Esophagus squamous epithelium (tissue), 5 donors: Measurements from ENCODE around the gene STN1. TPM values are rescaled to one million over a fixed set of nuclear protein-coding genes. Genes with fewer than 3 reads are reported as not detected.

ENCODE experiments used
- DNase-seq: peaks from one replicate; lab custom pipeline; 2025; lab: John Stamatoyannopoulos, UW
- H3K27ac ChIP-seq, 4 donors: fragments of 200-600 bp; sonication (generic); one replicate each; pipeline ENCODE4 v1.5.1; 2016 to 2019; ENCODE audit warnings: mild to moderate bottlenecking in 1 of 4
- H3K27me3 ChIP-seq, 4 donors: fragments of 200-600 bp; sonication (generic); 1 replicate in 3 of 4; 2 replicates in 1 of 4; pipeline versions ENCODE4 v1.5.1 to v1.6.0; 2017 to 2021; ENCODE audit warnings: antibody characterized with exemption in 1 of 4
- H3K36me3 ChIP-seq, 3 donors: fragments of 200-600 bp; sonication (generic); one replicate each; pipeline ENCODE4 v1.5.1; 2016 to 2019
- H3K4me1 ChIP-seq, 3 donors: fragments of 200-600 bp; sonication (generic); one replicate each; pipeline ENCODE4 v1.5.1; 2017 to 2019
- H3K4me3 ChIP-seq, 4 donors: fragments of 200-600 bp; sonication (generic); 1 replicate in 3 of 4; 2 replicates in 1 of 4; pipeline ENCODE4 v1.5.1; 2016 to 2019; ENCODE audit warnings: mild to moderate bottlenecking in 2 of 4, moderate library complexity in 1 of 4
- H3K9me3 ChIP-seq, 3 donors: fragments of 200-600 bp; sonication (generic); one replicate each; pipeline ENCODE4 v1.5.1; 2016 to 2019
- CTCF ChIP-seq, 6 experiments: fragments of 450-650 bp in 4 of 6; fragments of 200-600 bp in 2 of 6; sonication (generic) in 2 of 6; IDR thresholded peaks; one replicate each; pipeline ENCODE4 v1.5.1; 2016 to 2019; ENCODE audit warnings: antibody characterized with exemption in 6 of 6, mild to moderate bottlenecking in 4 of 6, moderate library complexity in 4 of 6
- POLR2A ChIP-seq, 4 donors: fragments of 450-650 bp; IDR thresholded peaks; one replicate each; pipeline ENCODE4 v1.6.1; 2017; ENCODE audit warnings: antibody characterized with exemption in 4 of 4, mild to moderate bottlenecking in 4 of 4, moderate library complexity in 3 of 4
- WGBS, 2 donors: methylation state at CpG; one replicate each; pipeline ENCODE4 v1.1.5; 2018; 5-methylcytosine and 5-hydroxymethylcytosine counted together
- intact Hi-C: fragments of 100-400 bp; cut with DNase I; formaldehyde crosslinking; loops from one replicate; pipeline ENCODE4 v1.15.0; 2022
- total RNA-seq, 4 donors: library from RNA; depleted of rRNA; stranded (reverse); fragments of >200 nt; gene quantifications; one replicate each; pipeline ENCODE4 v1.1.0, GENCODE V29; 2016
- donor health status: DM: yes; HTN: yes; CAD: no.

The STN1 gene
- total RNA-seq, 4 donors from 2014 or later = 20.4 to 52.8 (median 32.5) TPM

GRCh38 chr10:103841519-103841918, 76.5 kb downstream of the STN1 start:
- Histone ChIP-seq H3K9me3 (no peaks in the 10 kb centered on the region), H3K36me3 (no peaks in the 10 kb centered on the region), H3K27me3 (no peaks in the 10 kb centered on the region), H3K4me3 (no peak overlapping the region), H3K27ac (no peak overlapping the region), H3K4me1 (peaks cover 13 to 91% (median 51%) of the 10 kb centered on the region in 3 donors)
- no peak for DNase-seq
- intact Hi-C loops = no loop called here
- WGBS, 2 donors = 53 to 69% methylated on average over 2 of the region's 7 CpGs
- TF ChIP-seq CTCF (IDR thresholded peaks at IDR 0.05) (no peak), POLR2A (IDR thresholded peaks at IDR 0.05) (no peak)

- H3K9me3 ChIP-seq = no peaks in the 10 kb centered on the region
- H3K27me3 ChIP-seq = no peaks in the 10 kb centered on the region
- H3K27ac ChIP-seq = peak overlapping the region in 3 of 4 donors; percentile 22 to 40 (median 37)
- H3K4me1 ChIP-seq = peaks cover 15 to 91% (median 48%) of the 10 kb centered on the region in 3 donors
- no peak overlapping the region for H3K4me3 ChIP-seq
- no peak for DNase-seq
- intact Hi-C loops = no loop called here
- no peaks in the 10 kb centered on the region for H3K36me3 ChIP-seq
- 45 to 83% methylated on average over 1 to 4 of the region's 4 CpGs for WGBS, 2 donors
- TF ChIP-seq POLR2A (IDR thresholded peaks at IDR 0.05) (no peak), CTCF (IDR thresholded peaks at IDR 0.05) (no peak)
Observed at GRCh38 chr10:103840740-103841070, 77.3 kb downstream of the STN1 start.

- peak overlapping the region in 3 of 4 donors; percentile 22 to 40 (median 37) for H3K27ac ChIP-seq
- H3K36me3 ChIP-seq = no peaks in the 10 kb centered on the region
- H3K9me3 ChIP-seq = no peaks in the 10 kb centered on the region
- no peak overlapping the region for H3K4me3 ChIP-seq
- intact Hi-C loops = no loop called here
- TF ChIP-seq POLR2A (IDR thresholded peaks at IDR 0.05) (no peak), CTCF (IDR thresholded peaks at IDR 0.05) (no peak)
- peaks cover 21 to 91% (median 52%) of the 10 kb centered on the region in 3 donors for H3K4me1 ChIP-seq
- DNase-seq = no peak
- no peaks in the 10 kb centered on the region for H3K27me3 ChIP-seq
- WGBS, 2 donors = 31 to 48% methylated on average over 8 to 13 of the region's 18 CpGs
Observed at GRCh38 chr10:103839872-103840739, 77.9 kb downstream of the STN1 start.

GRCh38 chr10:103839519-103839871, 78.5 kb downstream of the STN1 start:
- intact Hi-C loops = no loop called here
- Histone ChIP-seq H3K4me1 (peaks cover 27 to 93% (median 58%) of the 10 kb centered on the region in 3 donors), H3K27ac (peak overlapping the region in 2 of 4 donors; percentile 37 to 40), H3K27me3 (no peaks in the 10 kb centered on the region), H3K36me3 (no peaks in the 10 kb centered on the region), H3K4me3 (no peak overlapping the region), H3K9me3 (no peaks in the 10 kb centered on the region)
- no peak for DNase-seq
- TF ChIP-seq POLR2A (IDR thresholded peaks at IDR 0.05) (no peak), CTCF (IDR thresholded peaks at IDR 0.05) (no peak)
- WGBS, 2 donors = 20 to 70% methylated on average over 1 to 2 of the region's 9 CpGs

- Histone ChIP-seq H3K9me3 (no peaks in the 10 kb centered on the region), H3K27ac (peak overlapping the region in 1 of 4 donors; percentile 37), H3K4me3 (no peak overlapping the region), H3K4me1 (peaks cover 32 to 93% (median 58%) of the 10 kb centered on the region in 3 donors), H3K36me3 (no peaks in the 10 kb centered on the region), H3K27me3 (no peaks in the 10 kb centered on the region)
- TF ChIP-seq POLR2A (IDR thresholded peaks at IDR 0.05) = no peak
- no peak for TF ChIP-seq CTCF (IDR thresholded peaks at IDR 0.05)
- WGBS, 2 donors = 55 to 65% methylated on average over 6 to 13 of the region's 13 CpGs
- DNase-seq = no peak
- intact Hi-C loops = no loop called here
Observed at GRCh38 chr10:103838862-103839518, 79.0 kb downstream of the STN1 start.
